Measurements from ENCODE around the gene MCF2L2.
"Not testable (repeated sequence)": the region's sequence is repeated elsewhere in the genome, so short reads cannot be mapped to it uniquely, and the experiment has no call there.

Gene MCF2L2

GRCh38 chr3:183375337-183375736 lies 53.1 kb downstream of the MCF2L2 start:
- H3K27ac ChIP-seq (ENCODE audit: extremely low read depth, low read depth, low read length) = no peak overlapping the region
- CTCF ChIA-PET = interaction anchor here (0.9 to 1.1 kb wide), 2 partner anchors 11 to 191 kb away, joined by 4 to 5 read pairs; no protein-coding TSS in a partner anchor
- TF ChIP-seq ZNF324 (tag by site-specific recombination; IDR thresholded peaks at IDR 0.05) (no peak), ZNF175 (tag by site-specific recombination; IDR thresholded peaks at IDR 0.05) (no peak), KLF8 (tag by site-specific recombination; IDR thresholded peaks at IDR 0.05) (no peak), ZSCAN23 (tag by site-specific recombination; IDR thresholded peaks at IDR 0.05) (no peak), FEZF1 (tag by site-specific recombination; IDR thresholded peaks at IDR 0.05) (no peak), ZNF624 (tag by site-specific recombination; IDR thresholded peaks at IDR 0.05) (no peak)
- no peaks in the 10 kb centered on the region for H3K4me1 ChIP-seq (ENCODE audit: control insufficient read depth, insufficient read depth, low read length)
- H3K4me3 ChIP-seq (ENCODE audit: low read depth, low read length) = no peak overlapping the region
- no peaks in the 10 kb centered on the region for H3K9me3 ChIP-seq (ENCODE audit: control insufficient read depth, insufficient read depth, low read depth, low read length)
- POLR2A ChIA-PET = no interaction called here
- H3K36me3 ChIP-seq (ENCODE audit: control insufficient read depth in 2 of 2, insufficient read depth in 1 of 2, low read length in 2 of 2) = no peaks in the 10 kb centered on the region

- Histone ChIP-seq H3K36me3 (ENCODE audit: control insufficient read depth in 2 of 2, insufficient read depth in 1 of 2, low read length in 2 of 2) (no peaks in the 10 kb centered on the region), H3K27ac (ENCODE audit: extremely low read depth, low read depth, low read length) (no peak overlapping the region), H3K4me1 (ENCODE audit: control insufficient read depth, insufficient read depth, low read length) (no peaks in the 10 kb centered on the region), H3K9me3 (ENCODE audit: control insufficient read depth, insufficient read depth, low read depth, low read length) (no peaks in the 10 kb centered on the region), H3K4me3 (ENCODE audit: low read depth, low read length) (no peak overlapping the region)
- ChIA-PET POLR2A (no interaction called here), CTCF (interaction anchor here (0.6 to 1.0 kb wide), 2 partner anchors 123 to 689 kb away, joined by 3 read pairs; no protein-coding TSS in a partner anchor)
- TF ChIP-seq KLF7 (tag by site-specific recombination; IDR thresholded peaks at IDR 0.05; ENCODE audit: borderline replicate concordance) (no peak), BCL11A (tag by site-specific recombination; IDR thresholded peaks at IDR 0.05; ENCODE audit: low read depth) (no peak)
Measured at GRCh38 chr3:183372911-183373310, 55.5 kb downstream of the MCF2L2 start.

- H3K36me3 ChIP-seq (ENCODE audit: control insufficient read depth in 2 of 2, insufficient read depth in 1 of 2, low read length in 2 of 2); H3K9me3 ChIP-seq (ENCODE audit: control insufficient read depth, insufficient read depth, low read depth, low read length); H3K27ac ChIP-seq (ENCODE audit: extremely low read depth, low read depth, low read length); H3K4me3 ChIP-seq (ENCODE audit: low read depth, low read length); H3K4me1 ChIP-seq (ENCODE audit: control insufficient read depth, insufficient read depth, low read length); POLR2A ChIA-PET: not testable (repeated sequence)
- CTCF ChIA-PET = interaction anchor here (0.7 to 1.3 kb wide), 2 partner anchors 11 to 212 kb away, joined by 3 to 9 read pairs; no protein-coding TSS in a partner anchor
Measured at GRCh38 chr3:183371600-183371968, 56.8 kb downstream of the MCF2L2 start.

GRCh38 chr3:183370391-183370790 lies 58.0 kb downstream of the MCF2L2 start:
- no peak overlapping the region for H3K4me3 ChIP-seq (ENCODE audit: low read depth, low read length)
- H3K4me1 ChIP-seq (ENCODE audit: control insufficient read depth, insufficient read depth, low read length) = no peaks in the 10 kb centered on the region
- POLR2A ChIA-PET = no interaction called here
- H3K9me3 ChIP-seq (ENCODE audit: control insufficient read depth, insufficient read depth, low read depth, low read length) = no peaks in the 10 kb centered on the region
- TF ChIP-seq TRIM28 (IDR thresholded peaks at IDR 0.05; ENCODE audit: borderline replicate concordance, low read length) = no peak
- no peak for TF ChIP-seq ZNF391 (tag by site-specific recombination; IDR thresholded peaks at IDR 0.05; ENCODE audit: borderline replicate concordance, low read depth)
- TF ChIP-seq ZNF133 (tag by site-specific recombination; IDR thresholded peaks at IDR 0.05) = no peak
- TF ChIP-seq ZNF530 (tag by site-specific recombination; IDR thresholded peaks at IDR 0.05; ENCODE audit: low read depth) = no peak
- no peak for TF ChIP-seq ZNF677 (tag by site-specific recombination; IDR thresholded peaks at IDR 0.05)
- no peak for TF ChIP-seq BCL11A (tag by site-specific recombination; IDR thresholded peaks at IDR 0.05; ENCODE audit: low read depth)
- TF ChIP-seq ZSCAN16 (tag by site-specific recombination; IDR thresholded peaks at IDR 0.05) = no peak
- no peak for TF ChIP-seq SP7 (tag by site-specific recombination; IDR thresholded peaks at IDR 0.05)
- no peak for TF ChIP-seq ZNF174 (tag by site-specific recombination; IDR thresholded peaks at IDR 0.05)
- TF ChIP-seq ZNF221 (tag by site-specific recombination; IDR thresholded peaks at IDR 0.05; ENCODE audit: borderline replicate concordance) = no peak
- no peak for TF ChIP-seq ZNF549 (tag by site-specific recombination; IDR thresholded peaks at IDR 0.05)
- no peak for TF ChIP-seq ZNF280D (tag by site-specific recombination; IDR thresholded peaks at IDR 0.05)
- H3K27ac ChIP-seq (ENCODE audit: extremely low read depth, low read depth, low read length) = no peak overlapping the region
- CTCF ChIA-PET = interaction anchor here (1.3 kb wide), 1 partner anchor 12 kb away, joined by 3 read pairs; no protein-coding TSS in a partner anchor
- H3K36me3 ChIP-seq (ENCODE audit: control insufficient read depth in 2 of 2, insufficient read depth in 1 of 2, low read length in 2 of 2) = no peaks in the 10 kb centered on the region
